HG03039 (cell line): ENCODE results near the gene PRSS27.
"Not testable (repeated sequence)": the region's sequence is repeated elsewhere in the genome, so short reads cannot be mapped to it uniquely, and the experiment has no call there.

Experiments used
- ATAC-seq: cut with Tn5 transposase; IDR thresholded peaks from one replicate; pipeline ENCODE4 v1.9.1; 2021; ENCODE audit warnings: mild to moderate bottlenecking, moderate library complexity; ENCODE audit not compliant: unreplicated experiment

The PRSS27 gene

DNA sequence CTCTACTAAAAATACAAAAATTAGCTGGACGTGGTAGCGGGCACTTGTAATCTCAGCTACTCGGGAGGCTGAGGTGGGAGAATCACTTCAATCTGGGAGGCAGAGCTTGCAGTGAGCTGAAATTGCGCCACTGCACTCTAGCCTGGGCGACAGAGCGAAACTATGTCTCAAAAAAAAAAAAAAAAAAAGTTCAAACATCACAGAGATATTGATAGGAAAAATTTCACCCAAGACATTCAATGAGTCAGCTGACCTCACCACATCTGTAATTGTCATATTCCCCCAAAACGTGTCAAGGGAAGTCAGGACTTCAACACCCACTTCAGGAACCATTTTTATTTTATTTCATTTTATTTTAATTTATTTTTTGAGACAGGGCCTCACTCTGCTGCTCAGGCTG, 8.0 kb upstream of the PRSS27 start:
- ATAC-seq: no peak

- no peak for ATAC-seq
These were observed 6.9 kb upstream of the PRSS27 start for GRCh38 chr16:2726923-2727322.

GRCh38 chr16:2724816-2725348, 4.9 kb upstream of the PRSS27 start:
- ATAC-seq: no peak

GRCh38 chr16:2724088-2724676, 4.2 kb upstream of the PRSS27 start:
- no peak for ATAC-seq

GRCh38 chr16:2721634-2722173, 1.7 kb upstream of the PRSS27 start:
- not testable (repeated sequence) for ATAC-seq

- peak; percentile 77 for ATAC-seq
These were observed 952 bp upstream of the PRSS27 start for GRCh38 chr16:2720719-2721633.

DNA sequence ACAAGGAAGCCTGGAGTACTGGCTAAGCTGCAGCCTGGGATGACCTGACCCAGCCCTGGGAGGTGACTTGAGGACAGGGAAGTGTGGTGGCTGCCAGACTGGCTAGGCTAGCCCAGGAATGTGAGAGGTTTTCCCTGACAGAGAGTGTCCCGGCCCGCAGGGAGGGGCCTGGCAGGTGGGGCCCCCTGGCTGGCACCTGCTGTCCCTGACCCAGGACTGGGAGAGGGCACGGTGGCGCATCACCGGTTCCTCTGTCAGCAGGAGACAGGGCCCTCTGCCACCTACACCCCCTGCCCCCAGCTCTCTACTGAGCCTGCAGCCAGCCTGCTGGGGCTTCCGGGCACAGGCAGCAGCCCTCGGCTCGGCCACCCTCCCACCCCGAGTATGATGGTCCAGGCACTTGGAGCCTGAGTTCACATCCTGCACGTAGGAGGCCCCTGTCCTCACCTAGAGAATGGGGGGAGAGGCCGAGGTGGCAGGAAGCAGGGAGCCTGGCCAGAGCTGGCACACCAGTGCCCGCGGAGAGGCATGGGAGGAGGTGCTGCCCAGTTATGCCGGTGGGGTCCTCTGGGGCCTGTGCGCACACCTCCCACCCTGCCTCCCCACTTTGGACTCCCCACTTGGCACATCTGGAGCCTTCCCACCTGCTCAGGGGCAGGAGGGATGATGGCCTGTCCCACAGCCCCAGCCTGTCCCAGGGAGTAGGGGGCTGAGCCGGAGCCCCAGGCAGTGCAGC, 528 bp downstream of the PRSS27 start:
- no peak for ATAC-seq

GRCh38 chr16:2717383-2718263, 2.4 kb downstream of the PRSS27 start:
- ATAC-seq: no peak

GRCh38 chr16:2716948-2717347, 3.1 kb downstream of the PRSS27 start:
- ATAC-seq: no peak

- ATAC-seq: no peak
These were observed 3.8 kb downstream of the PRSS27 start for GRCh38 chr16:2715966-2716885.

DNA sequence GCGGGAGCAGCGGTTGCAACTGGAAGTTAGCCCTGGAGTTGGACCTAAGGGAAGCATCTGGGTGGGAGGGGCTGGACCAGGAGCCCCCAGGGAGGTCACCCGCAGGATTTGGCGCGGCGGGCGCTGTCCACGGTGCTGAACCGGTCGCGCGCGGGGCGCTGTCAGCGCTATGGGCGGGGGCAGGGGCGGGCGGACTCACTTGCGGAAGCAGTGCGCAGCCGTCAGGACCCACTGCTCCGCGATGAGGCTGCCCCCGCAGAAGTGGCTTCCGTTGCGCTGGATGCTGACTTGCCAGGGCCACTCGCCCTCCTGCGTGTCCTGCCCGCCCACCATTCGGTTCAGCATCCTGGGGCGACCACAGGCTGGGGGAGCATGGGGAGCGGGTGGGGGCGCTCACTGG, 4.5 kb downstream of the PRSS27 start:
- no peak for ATAC-seq

DNA sequence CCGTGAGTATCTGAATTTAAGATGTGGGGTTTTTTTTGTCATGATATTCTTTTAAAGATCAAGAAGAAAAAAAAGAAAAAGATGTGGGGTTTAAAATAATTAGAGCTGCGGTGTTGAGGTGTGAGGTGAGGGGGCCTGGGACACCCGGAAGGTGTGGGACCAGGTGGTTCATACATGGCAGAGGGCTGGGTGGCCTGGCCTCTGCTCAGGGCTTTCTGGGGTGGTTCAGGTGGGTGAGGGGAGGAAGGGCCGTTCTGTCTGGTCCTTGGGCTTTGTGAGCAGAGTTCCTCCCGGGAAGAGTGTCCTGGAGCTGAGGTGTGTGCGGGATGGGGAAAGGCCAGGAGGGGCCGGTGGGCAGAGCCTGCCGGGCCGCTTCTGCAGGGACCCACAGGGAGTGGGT, 5.0 kb downstream of the PRSS27 start:
- ATAC-seq: no peak

DNA sequence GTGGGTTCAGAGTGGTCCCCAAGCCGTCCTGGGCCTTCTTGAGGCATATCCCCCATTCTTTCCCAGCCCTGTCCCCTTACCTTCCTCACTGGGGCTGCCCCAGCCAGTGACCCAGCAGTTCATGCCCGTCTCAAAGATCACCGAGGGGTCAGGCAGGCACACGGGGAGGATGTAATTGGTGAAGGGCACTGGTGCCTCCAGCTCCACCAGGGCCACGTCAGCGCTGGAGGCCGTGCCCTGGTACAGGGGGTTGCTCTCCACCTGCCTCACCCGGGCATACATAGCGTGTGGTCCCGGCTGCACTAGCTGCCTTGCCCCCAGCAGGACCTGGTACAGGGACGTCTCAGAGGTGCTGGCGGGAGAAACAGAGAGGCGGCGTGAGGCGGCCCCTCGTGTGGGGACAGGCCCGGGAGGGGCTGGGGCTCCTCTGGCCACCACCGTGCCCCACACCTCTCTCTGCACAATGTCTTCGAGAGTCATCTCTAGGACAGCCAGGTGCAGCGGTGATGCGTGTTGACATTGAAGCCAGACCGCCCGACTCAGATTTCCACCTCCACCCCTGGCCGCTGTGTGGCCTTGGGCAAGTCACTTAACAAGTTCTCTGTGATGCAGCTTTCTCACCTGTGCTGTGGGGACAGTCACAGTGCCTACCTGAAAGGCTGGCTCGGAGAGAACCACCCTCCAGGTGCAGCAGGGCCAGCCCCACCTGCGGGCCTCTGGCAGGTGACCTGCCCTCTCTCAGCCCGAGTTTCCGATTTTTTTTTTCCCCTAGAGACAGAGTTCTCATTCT, 5.8 kb downstream of the PRSS27 start:
- no peak for ATAC-seq

GRCh38 chr16:2713523-2713922, 6.5 kb downstream of the PRSS27 start:
- ATAC-seq: no peak

GRCh38 chr16:2712546-2712945, 7.5 kb downstream of the PRSS27 start:
- ATAC-seq: no peak

DNA sequence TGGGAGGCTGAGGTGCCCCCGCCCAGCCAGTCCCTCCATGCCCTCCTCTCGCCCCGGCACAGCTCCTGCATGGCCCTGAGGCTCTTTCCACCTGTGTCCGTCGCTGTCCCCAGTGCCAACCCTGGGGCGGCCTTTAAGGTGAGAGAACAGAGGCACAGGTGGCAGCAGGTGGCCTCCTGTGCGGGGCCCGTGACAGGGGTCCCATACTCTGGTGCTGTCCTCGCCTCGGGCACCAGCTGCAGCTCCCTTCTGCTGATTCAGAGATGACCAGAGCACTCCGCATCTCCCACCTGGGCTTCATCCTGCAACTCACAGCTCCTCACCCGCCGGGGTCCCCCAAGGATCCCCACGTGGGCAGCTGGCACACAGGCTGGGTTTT, 8.0 kb downstream of the PRSS27 start:
- ATAC-seq: no peak

DNA sequence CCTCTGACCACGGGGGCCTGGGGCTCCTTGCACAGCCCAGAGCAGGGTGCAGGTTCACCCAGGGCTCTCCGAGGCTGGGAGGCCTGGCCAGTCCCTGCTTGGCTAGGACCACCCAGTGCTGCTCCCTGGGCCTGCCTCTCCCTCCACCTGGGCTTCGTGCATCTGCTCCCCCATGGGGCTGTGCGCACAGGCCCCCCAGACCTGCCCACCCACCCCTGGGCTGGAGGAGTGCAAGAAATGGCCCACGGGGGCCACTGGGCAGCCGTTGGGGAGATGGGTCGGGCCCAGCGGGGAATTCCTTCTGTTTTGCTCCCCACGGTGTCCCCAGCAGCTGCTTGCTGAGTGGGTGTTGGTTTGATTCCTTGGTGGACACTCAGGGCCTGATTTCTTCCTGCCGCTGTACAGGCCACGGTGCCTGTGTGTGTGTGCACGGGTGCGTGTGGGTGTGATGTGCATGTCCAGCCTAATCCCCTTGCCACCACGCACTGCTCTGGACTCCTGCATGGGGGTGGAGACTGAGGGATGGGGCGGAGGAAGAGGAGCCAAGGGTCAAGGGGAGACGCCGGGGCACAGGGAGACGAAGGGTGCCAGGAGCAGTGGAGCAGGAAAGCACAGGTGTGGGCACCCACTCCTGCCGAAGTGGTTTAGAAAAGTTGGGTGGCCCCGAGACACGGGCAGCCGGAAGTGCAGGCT, 8.5 kb downstream of the PRSS27 start:
- ATAC-seq: no peak

- no peak for ATAC-seq
These were observed 9.3 kb downstream of the PRSS27 start for GRCh38 chr16:2710711-2711231.
